HUES48 (cell line): ENCODE results near the gene CCDC63.
A peak's percentile ranks its signal among the peaks of the same experiment; 100 is the strongest.
"Not testable (repeated sequence)": the region's sequence is repeated elsewhere in the genome, so short reads cannot be mapped to it uniquely, and the experiment has no call there.

ENCODE experiments used
- H3K27ac ChIP-seq: one replicate; pipeline ENCODE4 v1.7.0; 2013; ENCODE audit warnings: low read depth, low read length, inconsistent platforms
- H3K27me3 ChIP-seq: 2 replicates; pipeline ENCODE4 v1.6.1; 2013; ENCODE audit warnings: mild to moderate bottlenecking, low read length; ENCODE audit not compliant: control insufficient read depth, insufficient read depth
- H3K36me3 ChIP-seq: 2 replicates; pipeline ENCODE4 v1.6.1; 2013; ENCODE audit warnings: low read length; ENCODE audit not compliant: control insufficient read depth, insufficient read depth
- H3K4me1 ChIP-seq: 2 replicates; pipeline ENCODE4 v1.6.1; 2013; ENCODE audit warnings: mild to moderate bottlenecking, low read length; ENCODE audit not compliant: control insufficient read depth, insufficient read depth
- H3K4me3 ChIP-seq: 2 replicates; pipeline ENCODE4 v1.5.1; 2013; ENCODE audit warnings: mild to moderate bottlenecking, low read depth, low read length
- H3K9ac ChIP-seq: 2 replicates; pipeline ENCODE4 v1.6.1; 2013; ENCODE audit warnings: mild to moderate bottlenecking, low read depth, low read length, moderate library complexity
- H3K9me3 ChIP-seq: 2 replicates; pipeline ENCODE4 v1.6.1; 2013; ENCODE audit warnings: low read length; ENCODE audit not compliant: control insufficient read depth, insufficient read depth

CCDC63 gene

DNA sequence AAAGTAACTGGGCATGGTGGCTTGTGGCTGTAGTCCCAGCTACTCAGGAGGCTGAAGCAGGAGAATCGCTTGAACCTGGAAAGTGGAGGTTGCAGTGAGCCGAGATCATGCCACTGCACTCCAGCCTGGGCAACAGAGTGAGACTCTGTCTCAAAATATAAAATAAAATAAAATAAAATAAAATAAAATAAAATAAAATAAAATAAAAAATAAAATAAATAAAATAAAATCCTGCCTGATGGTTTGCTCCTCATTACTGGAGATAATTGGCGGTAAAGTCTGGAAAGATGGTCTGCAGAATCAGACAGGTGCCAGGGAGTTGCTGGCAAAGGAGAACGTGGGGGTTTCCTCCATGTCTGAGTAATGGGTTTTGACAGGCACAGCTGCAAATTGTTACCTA lies 11.2 kb downstream of the CCDC63 start:
- H3K27ac ChIP-seq, H3K9me3 ChIP-seq, H3K36me3 ChIP-seq, H3K9ac ChIP-seq, H3K27me3 ChIP-seq, H3K4me3 ChIP-seq: not testable (repeated sequence)
- peaks cover 25% of the 10 kb centered on the region for H3K4me1 ChIP-seq

DNA sequence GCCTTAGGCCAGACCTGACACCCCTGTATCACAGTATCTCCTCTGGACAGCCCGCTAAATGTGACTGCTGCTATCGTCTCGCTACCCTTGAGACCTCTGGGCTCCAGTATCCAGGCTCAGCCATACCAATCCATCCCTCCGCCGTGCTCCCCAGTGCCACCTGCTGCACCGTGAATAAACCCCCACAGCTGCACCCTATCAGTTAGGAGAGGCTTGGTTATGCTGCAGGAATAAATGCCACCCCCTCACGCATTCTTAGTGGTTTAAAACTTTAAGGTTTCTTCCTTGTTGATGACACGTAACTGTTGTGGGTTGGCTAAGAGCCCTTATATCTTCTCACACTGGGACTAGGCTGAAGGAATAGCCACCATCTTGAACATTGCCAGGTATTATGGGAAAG lies 12.1 kb downstream of the CCDC63 start:
- peaks cover 25% of the 10 kb centered on the region for H3K4me1 ChIP-seq
- H3K9ac ChIP-seq: no peak overlapping the region
- H3K4me3 ChIP-seq: no peak overlapping the region
- H3K9me3 ChIP-seq: no peaks in the 10 kb centered on the region
- no peaks in the 10 kb centered on the region for H3K36me3 ChIP-seq
- no peak overlapping the region for H3K27ac ChIP-seq
- no peaks in the 10 kb centered on the region for H3K27me3 ChIP-seq

DNA sequence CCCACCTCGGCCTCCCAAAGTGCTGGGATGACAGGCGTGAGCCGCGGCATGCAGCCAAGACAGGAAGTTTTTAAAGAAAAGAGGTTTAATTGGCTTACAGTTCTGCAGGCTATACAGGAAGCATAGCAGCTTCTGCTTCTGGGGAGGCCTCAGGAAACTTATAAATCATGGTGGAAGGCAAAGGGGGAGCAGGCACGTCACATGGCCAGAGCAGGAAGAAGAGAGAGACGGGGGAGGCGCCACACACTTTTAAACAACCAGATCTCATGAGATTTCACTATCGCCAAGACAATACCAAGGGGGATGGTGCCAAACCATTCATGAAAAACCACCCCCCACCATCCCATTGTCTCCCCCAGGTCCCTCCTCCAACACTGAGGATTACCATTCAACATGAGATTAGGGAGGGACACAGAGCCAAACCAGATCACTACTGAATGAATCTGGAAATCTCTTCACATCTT lies 14.1 kb downstream of the CCDC63 start:
- no peaks in the 10 kb centered on the region for H3K36me3 ChIP-seq
- H3K4me3 ChIP-seq: no peak overlapping the region
- no peak overlapping the region for H3K9ac ChIP-seq
- peaks cover 25% of the 10 kb centered on the region for H3K4me1 ChIP-seq
- H3K27ac ChIP-seq: peak overlapping the region; percentile 88
- no peaks in the 10 kb centered on the region for H3K9me3 ChIP-seq
- no peaks in the 10 kb centered on the region for H3K27me3 ChIP-seq

DNA sequence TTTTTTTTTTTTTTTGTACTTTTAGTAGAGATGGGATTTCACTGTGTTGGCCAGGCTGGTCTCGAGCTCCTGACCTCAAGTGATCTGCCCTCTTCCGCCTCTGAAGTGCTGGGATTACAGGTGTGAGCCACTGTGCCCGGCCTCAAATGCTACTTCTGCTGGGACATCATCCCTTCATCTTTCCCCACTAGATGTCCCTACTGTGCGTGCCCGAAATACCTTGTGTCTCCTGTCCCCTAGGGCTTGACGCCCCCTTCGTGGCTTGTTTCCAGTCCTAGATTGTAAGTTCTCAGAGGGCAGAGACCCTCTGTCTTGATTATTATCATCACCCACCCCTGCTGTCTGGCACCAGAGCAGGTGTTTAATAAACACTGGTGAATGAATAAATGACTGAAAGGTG lies 14.9 kb downstream of the CCDC63 start:
- no peaks in the 10 kb centered on the region for H3K36me3 ChIP-seq
- no peak overlapping the region for H3K9ac ChIP-seq
- peak overlapping the region; percentile 88 for H3K27ac ChIP-seq
- no peaks in the 10 kb centered on the region for H3K9me3 ChIP-seq
- H3K4me1 ChIP-seq: peaks cover 25% of the 10 kb centered on the region
- no peak overlapping the region for H3K4me3 ChIP-seq
- H3K27me3 ChIP-seq: no peaks in the 10 kb centered on the region

DNA sequence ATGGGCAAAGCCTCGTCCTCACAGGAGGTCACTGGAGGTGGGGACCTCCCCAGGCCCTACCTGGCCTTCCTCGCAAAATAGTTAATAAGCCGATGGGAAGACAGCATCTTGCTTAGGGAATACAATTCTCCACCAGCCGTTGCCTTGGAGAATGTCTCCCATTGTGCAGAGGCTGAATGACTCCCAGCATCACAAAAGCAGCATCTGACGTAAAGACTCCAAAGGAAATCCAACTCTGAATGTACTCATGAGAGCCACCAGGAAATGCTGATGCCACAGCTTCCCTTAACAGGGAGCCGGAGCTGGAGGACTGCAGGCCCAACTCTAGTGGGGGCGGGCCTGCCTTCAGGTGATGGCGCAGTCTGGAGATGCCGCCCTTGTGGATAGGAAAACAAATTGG lies 15.5 kb downstream of the CCDC63 start:
- H3K36me3 ChIP-seq: no peaks in the 10 kb centered on the region
- no peak overlapping the region for H3K27ac ChIP-seq
- H3K27me3 ChIP-seq: no peaks in the 10 kb centered on the region
- no peak overlapping the region for H3K9ac ChIP-seq
- H3K4me3 ChIP-seq: no peak overlapping the region
- no peaks in the 10 kb centered on the region for H3K9me3 ChIP-seq
- H3K4me1 ChIP-seq: peaks cover 24% of the 10 kb centered on the region

DNA sequence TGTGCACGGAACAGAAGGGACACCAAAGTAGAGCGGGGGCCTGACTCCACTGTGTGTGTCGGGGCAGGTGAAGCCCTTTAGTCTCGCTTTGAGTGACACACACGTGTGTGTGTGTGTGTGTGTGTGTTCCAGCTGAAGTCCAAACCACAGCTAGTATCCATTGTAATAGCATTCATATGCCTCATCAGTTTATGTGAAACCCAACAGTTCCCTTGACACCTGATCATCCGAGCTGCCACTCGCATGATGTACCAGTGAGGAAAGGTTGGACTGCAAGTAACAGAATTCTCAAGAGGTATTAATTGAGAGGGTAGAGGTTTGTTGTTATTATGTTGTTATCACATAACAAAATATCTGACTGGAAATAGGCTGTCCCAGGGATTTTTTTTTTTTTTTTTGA lies 16.4 kb downstream of the CCDC63 start:
- H3K4me1 ChIP-seq: peaks cover 19% of the 10 kb centered on the region
- H3K27me3 ChIP-seq: no peaks in the 10 kb centered on the region
- no peak overlapping the region for H3K27ac ChIP-seq
- H3K9ac ChIP-seq: no peak overlapping the region
- H3K9me3 ChIP-seq: no peaks in the 10 kb centered on the region
- no peak overlapping the region for H3K4me3 ChIP-seq
- H3K36me3 ChIP-seq: no peaks in the 10 kb centered on the region

DNA sequence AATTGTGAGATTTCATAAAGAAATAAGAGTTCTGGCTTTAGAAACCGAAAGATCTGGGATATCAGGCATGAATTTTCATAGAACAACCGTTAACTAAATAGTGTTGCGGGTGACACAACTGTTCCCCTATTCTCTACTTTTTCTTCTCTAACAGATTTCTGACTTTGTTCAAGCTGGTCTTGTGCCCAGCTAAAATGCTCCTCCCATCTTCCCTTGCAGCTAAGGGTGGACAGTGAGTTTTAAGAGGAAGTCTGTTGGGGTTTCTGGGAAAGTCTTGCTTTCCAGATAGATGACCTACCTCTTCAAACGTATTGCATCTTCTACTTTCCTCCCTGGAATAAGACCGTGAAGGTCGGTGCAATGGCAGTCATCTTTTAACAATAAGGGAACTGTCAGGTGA lies 18.7 kb downstream of the CCDC63 start:
- no peaks in the 10 kb centered on the region for H3K9me3 ChIP-seq
- H3K4me3 ChIP-seq: no peak overlapping the region
- no peak overlapping the region for H3K9ac ChIP-seq
- H3K36me3 ChIP-seq: no peaks in the 10 kb centered on the region
- no peak overlapping the region for H3K27ac ChIP-seq
- no peaks in the 10 kb centered on the region for H3K27me3 ChIP-seq
- H3K4me1 ChIP-seq: peaks cover 13% of the 10 kb centered on the region

DNA sequence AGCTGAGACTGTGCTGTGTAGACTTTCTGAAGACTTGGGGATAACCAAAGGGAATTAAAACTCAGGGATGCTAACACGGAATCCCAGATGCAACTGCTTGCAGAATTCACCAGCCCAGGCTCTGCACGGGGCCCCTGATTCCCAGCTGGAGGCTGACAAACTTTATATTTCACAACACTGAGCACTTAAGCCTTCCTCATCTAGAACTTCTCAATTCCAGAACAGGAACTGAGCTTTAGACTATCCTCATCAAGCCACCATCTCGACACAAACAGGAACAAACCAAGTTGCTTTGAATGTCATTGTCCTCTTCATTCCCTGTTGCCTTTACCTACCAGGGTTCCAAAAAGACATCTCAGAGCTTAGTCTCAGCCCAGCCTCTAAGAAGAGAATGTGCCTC lies 22.2 kb downstream of the CCDC63 start:
- Histone ChIP-seq H3K4me1 (no peaks in the 10 kb centered on the region), H3K9ac (no peak overlapping the region), H3K27me3 (no peaks in the 10 kb centered on the region), H3K36me3 (no peaks in the 10 kb centered on the region), H3K9me3 (no peaks in the 10 kb centered on the region), H3K4me3 (no peak overlapping the region), H3K27ac (no peak overlapping the region)

DNA sequence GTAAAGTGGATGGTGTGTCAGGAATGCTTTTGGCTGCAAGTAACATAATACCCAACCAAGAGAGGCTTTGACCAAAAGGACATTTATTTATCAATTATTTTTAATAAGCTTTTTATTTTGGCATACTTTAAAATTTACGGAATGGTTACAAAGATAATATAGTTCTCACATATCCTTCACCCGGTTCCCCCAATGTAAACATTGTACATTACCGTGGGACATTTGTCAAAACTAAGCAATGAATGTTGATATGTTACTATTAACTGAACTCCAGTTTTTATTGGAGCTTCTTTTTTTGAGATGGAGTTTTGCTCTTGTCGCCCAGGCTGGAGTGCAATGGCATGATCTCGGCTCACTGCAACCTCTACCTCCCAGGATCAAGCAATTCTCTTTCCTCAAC lies 23.0 kb downstream of the CCDC63 start:
- H3K4me3 ChIP-seq: no peak overlapping the region
- no peaks in the 10 kb centered on the region for H3K4me1 ChIP-seq
- H3K9me3 ChIP-seq: no peaks in the 10 kb centered on the region
- no peaks in the 10 kb centered on the region for H3K27me3 ChIP-seq
- no peak overlapping the region for H3K27ac ChIP-seq
- no peaks in the 10 kb centered on the region for H3K36me3 ChIP-seq
- no peak overlapping the region for H3K9ac ChIP-seq

DNA sequence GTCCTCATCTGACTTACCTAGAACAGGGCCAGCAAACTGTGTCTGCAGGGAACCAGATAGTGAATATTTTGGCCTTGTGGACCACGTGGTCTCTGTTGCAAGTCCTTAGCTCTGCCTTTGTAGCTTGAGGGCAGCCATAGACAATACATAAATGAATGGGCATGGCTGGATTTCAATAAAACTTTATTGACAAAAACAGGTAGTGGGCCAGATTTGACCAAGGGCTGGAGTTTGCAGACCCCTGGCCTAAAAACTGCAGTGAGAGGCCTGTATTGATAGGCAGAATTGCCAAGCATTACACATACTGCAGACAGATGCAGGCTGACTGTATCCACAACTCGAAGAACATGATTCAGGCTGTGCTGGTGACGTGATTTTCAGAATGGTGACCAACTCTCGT lies 25.3 kb downstream of the CCDC63 start:
- H3K27ac ChIP-seq: no peak overlapping the region
- H3K4me1 ChIP-seq: no peaks in the 10 kb centered on the region
- no peak overlapping the region for H3K4me3 ChIP-seq
- H3K27me3 ChIP-seq: no peaks in the 10 kb centered on the region
- H3K9me3 ChIP-seq: no peaks in the 10 kb centered on the region
- H3K9ac ChIP-seq: no peak overlapping the region
- H3K36me3 ChIP-seq: no peaks in the 10 kb centered on the region

DNA sequence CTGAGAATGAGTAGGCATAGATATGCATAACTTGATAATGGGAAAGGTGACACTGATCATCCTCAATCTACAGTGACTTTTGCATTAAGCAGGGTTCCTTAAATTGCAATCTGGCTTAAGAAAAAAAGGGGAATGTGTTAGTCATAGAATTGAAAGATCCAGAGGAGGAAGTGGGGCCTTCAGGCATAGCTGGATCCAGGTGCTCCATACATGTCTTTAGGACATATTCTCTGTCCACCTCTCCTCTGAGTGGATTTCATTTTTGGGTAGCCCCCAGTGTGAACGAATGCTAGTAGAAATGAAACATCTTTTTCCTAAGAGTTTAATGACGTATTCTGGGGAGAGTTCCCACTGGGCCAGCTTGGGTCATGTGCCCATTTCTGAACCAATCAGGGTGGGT lies 27.6 kb downstream of the CCDC63 start:
- H3K27me3 ChIP-seq: no peaks in the 10 kb centered on the region
- H3K4me1 ChIP-seq: no peaks in the 10 kb centered on the region
- H3K27ac ChIP-seq: no peak overlapping the region
- no peak overlapping the region for H3K9ac ChIP-seq
- H3K4me3 ChIP-seq: no peak overlapping the region
- H3K9me3 ChIP-seq: no peaks in the 10 kb centered on the region
- H3K36me3 ChIP-seq: no peaks in the 10 kb centered on the region

DNA sequence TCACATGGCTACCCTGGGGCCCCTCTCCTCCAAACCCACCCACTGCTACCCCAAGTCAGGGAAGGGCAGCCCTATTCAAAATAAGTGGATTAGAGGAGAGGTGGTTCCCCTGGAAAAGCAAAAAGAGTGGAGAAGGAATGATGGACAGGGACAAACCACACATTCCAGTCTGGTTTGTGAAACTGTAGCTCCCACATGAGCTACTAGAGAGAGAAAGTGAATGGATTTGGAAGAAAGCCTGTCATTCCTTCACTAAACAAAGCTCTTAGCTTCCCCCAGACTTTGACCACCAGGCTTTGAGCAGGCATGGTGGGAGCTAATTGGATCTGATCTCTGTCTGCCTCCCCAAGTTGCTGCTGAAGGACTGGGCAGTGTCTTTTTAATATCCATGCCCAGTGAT lies 28.0 kb downstream of the CCDC63 start:
- no peak overlapping the region for H3K9ac ChIP-seq
- no peaks in the 10 kb centered on the region for H3K9me3 ChIP-seq
- H3K36me3 ChIP-seq: no peaks in the 10 kb centered on the region
- H3K4me1 ChIP-seq: no peaks in the 10 kb centered on the region
- no peak overlapping the region for H3K27ac ChIP-seq
- no peak overlapping the region for H3K4me3 ChIP-seq
- no peaks in the 10 kb centered on the region for H3K27me3 ChIP-seq
